Duodenal mucosa (tissue), 2 donors: Measurements from ENCODE around the gene ARAP3.
"Not testable (repeated sequence)": the region's sequence is repeated elsewhere in the genome, so short reads cannot be mapped to it uniquely, and the experiment has no call there.

Source experiments
- H3K27ac ChIP-seq: one replicate; pipeline ENCODE4 v1.7.0; 2013; ENCODE audit warnings: low read depth, low read length
- H3K27me3 ChIP-seq, 2 donors: one replicate each; pipeline ENCODE4 v1.7.0; 2013; ENCODE audit warnings: low read length in 2 of 2, control low read depth in 1 of 2; ENCODE audit not compliant: insufficient read depth in 2 of 2, control insufficient read depth in 1 of 2
- H3K36me3 ChIP-seq, 2 donors: one replicate each; pipeline ENCODE4 v1.7.0; 2013; ENCODE audit warnings: low read length in 2 of 2, control low read depth in 1 of 2; ENCODE audit not compliant: insufficient read depth in 2 of 2, control insufficient read depth in 1 of 2
- H3K4me1 ChIP-seq, 2 donors: one replicate each; pipeline ENCODE4 v1.7.0; 2013; ENCODE audit warnings: low read length in 2 of 2, control low read depth in 1 of 2; ENCODE audit not compliant: insufficient read depth in 2 of 2, control insufficient read depth in 1 of 2
- H3K4me3 ChIP-seq, 2 donors: one replicate each; pipeline ENCODE4 v1.7.0; 2013; ENCODE audit warnings: low read length in 2 of 2, low read depth in 1 of 2
- H3K9ac ChIP-seq, 2 donors: one replicate each; pipeline ENCODE4 v1.7.0; 2013; ENCODE audit warnings: low read length in 2 of 2, low read depth in 1 of 2
- H3K9me3 ChIP-seq, 2 donors: one replicate each; pipeline ENCODE4 v1.7.0; 2013; ENCODE audit warnings: low read length in 2 of 2, control low read depth in 1 of 2; ENCODE audit not compliant: control insufficient read depth in 1 of 2

The ARAP3 gene

GRCh38 chr5:141618804-141619554 is 63.1 kb downstream of the ARAP3 start, which contains the start of gene DIAPH1:
TSS of gene DIAPH1 (minus strand) at chr5:141619000. CDS start at chr5:141618914, 86 bp downstream.
- peak within 1 kb of the TSS; percentile 76 to 84 for H3K9ac ChIP-seq
- peaks cover 27 to 32% of the 10 kb centered on the region in 2 donors for H3K4me1 ChIP-seq
- H3K27me3 ChIP-seq: no peaks in the 10 kb centered on the region
- H3K4me3 ChIP-seq: peak within 1 kb of the TSS; percentile 77 to 78
- peaks cover 5 to 38% of the 10 kb centered on the region in 2 donors for H3K36me3 ChIP-seq
- H3K9me3 ChIP-seq: no peaks in the 10 kb centered on the region
- peak within 1 kb of the TSS; percentile 87 for H3K27ac ChIP-seq

DNA sequence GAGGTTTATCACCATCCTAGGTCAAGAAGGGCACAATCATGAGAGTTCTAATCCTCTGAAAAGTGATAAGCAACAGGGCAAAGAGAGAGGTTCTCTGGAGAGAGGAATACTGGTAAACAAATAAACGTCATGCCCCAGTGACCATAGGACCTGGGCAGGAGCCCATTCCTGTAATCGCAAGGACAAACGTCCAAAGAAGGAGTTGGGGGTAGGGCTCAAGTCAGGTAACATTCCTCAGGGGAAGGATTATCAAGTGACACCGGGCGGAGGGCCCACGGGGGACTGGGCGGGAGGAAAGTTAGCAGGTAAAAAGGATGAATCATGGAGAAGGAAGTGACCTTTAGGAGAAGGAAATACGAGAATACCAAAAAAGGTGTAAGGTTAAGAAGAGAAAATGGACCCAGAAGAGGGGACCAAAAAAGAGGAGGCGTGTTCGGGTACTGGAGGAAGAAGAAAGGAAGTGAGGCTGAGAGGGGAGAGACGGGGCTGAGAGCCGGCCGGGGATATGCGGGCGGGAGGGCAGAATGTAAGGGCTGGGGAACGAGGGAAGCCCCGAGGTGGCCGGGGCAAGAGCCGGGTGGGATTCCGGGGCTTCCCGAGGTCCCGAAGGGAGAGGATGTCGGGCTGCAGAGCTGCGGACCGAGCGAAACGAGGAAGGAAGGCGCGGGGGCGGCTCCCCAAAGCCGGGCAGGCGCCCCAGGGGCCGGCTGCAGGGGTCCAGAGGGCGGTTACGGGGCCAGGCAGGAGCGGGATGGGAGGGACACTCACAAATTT is 63.8 kb downstream of the ARAP3 start:
- peak overlapping the region; percentile 77 to 78 for H3K4me3 ChIP-seq
- no peaks in the 10 kb centered on the region for H3K27me3 ChIP-seq
- no peaks in the 10 kb centered on the region for H3K9me3 ChIP-seq
- peaks cover 5 to 30% of the 10 kb centered on the region in 2 donors for H3K36me3 ChIP-seq
- H3K4me1 ChIP-seq: peaks cover 29 to 32% of the 10 kb centered on the region in 2 donors
- H3K27ac ChIP-seq: peak overlapping the region; percentile 87
- peak overlapping the region; percentile 76 to 84 for H3K9ac ChIP-seq

DNA sequence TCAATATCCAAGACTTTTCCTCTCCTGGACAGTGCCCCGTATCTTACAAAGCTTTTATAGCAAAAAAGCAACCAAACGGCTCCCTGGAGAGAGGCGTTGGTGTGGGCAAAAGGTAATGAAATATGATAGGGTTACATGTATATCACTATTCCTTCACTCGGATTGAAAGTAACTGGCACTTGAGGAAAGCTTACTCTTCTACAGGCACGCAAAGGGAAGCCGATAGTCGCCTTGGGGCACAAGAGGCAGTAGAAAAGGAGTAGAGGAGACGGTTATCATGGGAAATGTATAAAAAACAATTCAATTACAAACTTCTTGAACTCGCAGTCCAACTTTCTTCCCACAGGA is 64.4 kb downstream of the ARAP3 start:
- Histone ChIP-seq H3K4me1 (peaks cover 32 to 34% of the 10 kb centered on the region in 2 donors), H3K27me3 (no peaks in the 10 kb centered on the region), H3K36me3 (peaks cover 5 to 27% of the 10 kb centered on the region in 2 donors), H3K9me3 (no peaks in the 10 kb centered on the region), H3K27ac (peak overlapping the region; percentile 87), H3K4me3 (peak overlapping the region; percentile 77 to 78), H3K9ac (peak overlapping the region; percentile 76 to 84)

DNA sequence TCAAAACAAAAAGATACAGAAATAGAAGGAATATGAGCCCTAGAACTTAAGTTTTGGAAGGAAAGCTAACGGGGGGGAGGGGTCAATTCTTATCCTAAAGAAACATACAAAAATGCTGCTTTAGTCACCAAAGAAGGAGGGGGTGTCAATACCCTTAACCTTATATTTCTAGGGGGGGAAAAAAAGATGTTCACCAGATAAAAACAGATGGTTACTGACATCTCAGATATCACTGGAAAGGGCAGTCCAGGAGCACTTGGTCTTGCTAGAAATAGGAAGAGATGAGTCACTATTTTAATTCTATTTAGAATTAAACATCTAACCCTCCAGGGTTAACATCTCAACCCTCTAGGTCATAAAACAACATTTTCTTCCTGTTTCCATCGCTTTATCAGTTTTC is 64.9 kb downstream of the ARAP3 start:
- peak overlapping the region in 1 of 2 donors; percentile 76 for H3K9ac ChIP-seq

GRCh38 chr5:141615991-141616720 is 65.9 kb downstream of the ARAP3 start:
- peak overlapping the region; percentile 48 to 78 for H3K4me3 ChIP-seq
- peaks cover 32 to 34% of the 10 kb centered on the region in 2 donors for H3K4me1 ChIP-seq
- peaks cover 5 to 17% of the 10 kb centered on the region in 2 donors for H3K36me3 ChIP-seq
- no peak overlapping the region for H3K9ac ChIP-seq
- H3K27ac ChIP-seq: no peak overlapping the region
- no peaks in the 10 kb centered on the region for H3K27me3 ChIP-seq
- H3K9me3 ChIP-seq: no peaks in the 10 kb centered on the region

More for the DNA sequence above, 64.9 kb downstream of the ARAP3 start:
- Histone ChIP-seq H3K4me1 (peaks cover 32 to 34% of the 10 kb centered on the region in 2 donors), H3K27ac (no peak overlapping the region), H3K9me3 (no peaks in the 10 kb centered on the region), H3K36me3 (peaks cover 5 to 27% of the 10 kb centered on the region in 2 donors), H3K4me3 (peak overlapping the region; percentile 77 to 78), H3K27me3 (no peaks in the 10 kb centered on the region)

GRCh38 chr5:141613344-141613743 is 68.7 kb downstream of the ARAP3 start:
- Histone ChIP-seq H3K36me3 (peaks cover 0 to 4% of the 10 kb centered on the region in 2 donors), H3K4me1 (peaks cover 38% of the 10 kb centered on the region in 2 donors), H3K9me3 (no peaks in the 10 kb centered on the region), H3K27me3 (no peaks in the 10 kb centered on the region), H3K4me3 (no peak overlapping the region), H3K9ac (no peak overlapping the region), H3K27ac (no peak overlapping the region)

GRCh38 chr5:141611289-141611688 is 70.7 kb downstream of the ARAP3 start:
- Histone ChIP-seq H3K27ac (no peak overlapping the region), H3K36me3 (peaks cover 0 to 4% of the 10 kb centered on the region in 2 donors), H3K27me3 (no peaks in the 10 kb centered on the region), H3K4me3 (no peak overlapping the region), H3K9me3 (no peaks in the 10 kb centered on the region), H3K4me1 (peaks cover 31 to 42% of the 10 kb centered on the region in 2 donors), H3K9ac (no peak overlapping the region)

DNA sequence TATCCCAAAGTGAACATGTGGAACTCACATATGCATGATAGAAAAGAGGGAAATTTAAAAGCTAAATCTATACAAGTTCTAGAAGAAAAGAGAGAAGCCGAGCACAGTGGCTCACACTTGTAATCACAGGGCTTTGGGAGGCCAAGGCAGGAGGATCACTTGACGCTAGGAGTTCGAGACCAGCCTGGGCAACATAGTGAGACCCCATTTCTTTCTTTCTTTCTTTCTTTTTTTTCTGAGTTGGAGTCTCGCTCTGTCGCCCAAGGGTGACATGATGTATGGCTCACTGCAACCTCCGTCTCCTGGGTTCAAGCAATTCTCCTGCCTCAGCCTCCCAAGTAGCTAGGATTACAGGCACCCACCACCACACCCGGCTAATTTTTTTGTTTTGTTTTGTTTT is 72.1 kb downstream of the ARAP3 start:
- not testable (repeated sequence) for H3K27ac ChIP-seq, H3K9me3 ChIP-seq, H3K36me3 ChIP-seq, H3K9ac ChIP-seq, H3K4me3 ChIP-seq, H3K27me3 ChIP-seq
- H3K4me1 ChIP-seq: peaks cover 29 to 35% of the 10 kb centered on the region in 2 donors

- Histone ChIP-seq H3K9ac (no peak overlapping the region), H3K27ac (no peak overlapping the region), H3K27me3 (no peaks in the 10 kb centered on the region), H3K9me3 (no peaks in the 10 kb centered on the region), H3K4me3 (peak overlapping the region in 1 of 2 donors; percentile 16), H3K36me3 (no peaks in the 10 kb centered on the region), H3K4me1 (peaks cover 37 to 43% of the 10 kb centered on the region in 2 donors)
These were observed 73.0 kb downstream of the ARAP3 start for GRCh38 chr5:141609044-141609443.
